Fibroblast of lung (primary cell): ENCODE results near the gene FIBCD1. TPM values are rescaled to one million over a fixed set of nuclear protein-coding genes. Genes with fewer than 3 reads are reported as not detected.

Experiments
- DNase-seq, 2 donors: peaks; one replicate each; pipeline versions ENCODE4 v3.0.0 to v3.0.0-alpha.2; 2010; ENCODE audit warnings: low read depth in 2 of 2
- H2AFZ ChIP-seq: 2 replicates; pipeline ENCODE4 v1.5.1; 2012; ENCODE audit warnings: low read length, control low read depth, inconsistent platforms
- H3K27ac ChIP-seq: 2 replicates; pipeline ENCODE4 v1.5.1; 2011; ENCODE audit warnings: low read length, control low read depth; ENCODE audit not compliant: insufficient read depth
- H3K27me3 ChIP-seq: 2 replicates; pipeline ENCODE4 v1.5.1; 2011; ENCODE audit warnings: mild to moderate bottlenecking, low read length; ENCODE audit not compliant: control insufficient read depth, insufficient read depth
- H3K36me3 ChIP-seq: 2 replicates; pipeline ENCODE4 v1.5.1; 2011; ENCODE audit warnings: low read length; ENCODE audit not compliant: control insufficient read depth, insufficient read depth
- H3K4me1 ChIP-seq: 2 replicates; pipeline ENCODE4 v1.5.1; 2011; ENCODE audit warnings: low read length; ENCODE audit not compliant: control insufficient read depth, insufficient read depth; ENCODE audit errors: extremely low read depth
- H3K4me2 ChIP-seq: 2 replicates; pipeline ENCODE4 v1.5.1; 2011; ENCODE audit warnings: low read length, control low read depth; ENCODE audit not compliant: insufficient read depth; ENCODE audit errors: extremely low read depth
- H3K4me3 ChIP-seq, 4 experiments: fragments of 200-600 bp in 1 of 4; sonication (generic) in 1 of 4; replicated peaks in 1 of 4; 2 replicates each; pipeline ENCODE4 v1.5.1; 2011 to 2016; ENCODE audit warnings: low read length in 4 of 4, low read depth in 3 of 4, mild to moderate bottlenecking in 3 of 4, control low read depth in 2 of 4, inconsistent platforms in 1 of 4, mixed read lengths in 1 of 4; ENCODE audit not compliant: insufficient read depth in 1 of 4; ENCODE audit errors: control extremely low read depth in 1 of 4
- H3K79me2 ChIP-seq: 2 replicates; pipeline ENCODE4 v1.5.1; 2012; ENCODE audit warnings: mild to moderate bottlenecking, low read length, inconsistent platforms; ENCODE audit not compliant: control insufficient read depth, insufficient read depth
- H3K9ac ChIP-seq: 2 replicates; pipeline ENCODE4 v1.5.1; 2011; ENCODE audit warnings: mild to moderate bottlenecking, low read length, control low read depth; ENCODE audit not compliant: insufficient read depth
- H3K9me3 ChIP-seq: 2 replicates; pipeline ENCODE4 v1.5.1; 2012; ENCODE audit warnings: low read depth, low read length; ENCODE audit not compliant: control insufficient read depth, insufficient read depth
- H4K20me1 ChIP-seq: 2 replicates; pipeline ENCODE4 v1.5.1; 2011; ENCODE audit warnings: low read length; ENCODE audit not compliant: control insufficient read depth, insufficient read depth; ENCODE audit errors: extremely low read depth
- CTCF ChIP-seq, 2 donors: IDR thresholded peaks in 1 of 2; conservative IDR thresholded peaks in 1 of 2; 1 replicate in 1 of 2; 2 replicates in 1 of 2; pipeline ENCODE4 v1.5.1; 2011 to 2012; ENCODE audit warnings: low read length in 2 of 2, control low read depth in 1 of 2, inconsistent platforms in 1 of 2, low read depth in 1 of 2, mild to moderate bottlenecking in 1 of 2
- EZH2 ChIP-seq: IDR thresholded peaks from 2 replicates; pipeline ENCODE4 v1.5.1; 2012; ENCODE audit warnings: low read length, control low read depth, mild to moderate bottlenecking; ENCODE audit errors: missing control alignments
- polyA plus RNA-seq, 2 donors: library from polyadenylated mRNA; depleted of rRNA in 1 of 2; stranded (reverse) in 1 of 2; unstranded in 1 of 2; fragments of >200 nt; gene quantifications; 2 replicates each; pipeline ENCODE4 v1.2.1, GENCODE V29; 2011 to 2012; ENCODE audit warnings: missing spikeins in 1 of 2
- total RNA-seq: library from RNA; depleted of rRNA; stranded (reverse); fragments of >200 nt; gene quantifications from 2 replicates; pipeline ENCODE4 v1.2.1, GENCODE V29; 2014

FIBCD1 gene
- total and polyA plus RNA-seq, 2 donors (not counting 1 experiment from before 2014, with no cell fraction given) = 7.3 to 28.0 TPM

GRCh38 chr9:130874783-130875182 lies 64.3 kb downstream of the FIBCD1 start:
- no peak overlapping the region for H3K27ac ChIP-seq
- no peaks in the 10 kb centered on the region for H3K27me3 ChIP-seq
- H3K9ac ChIP-seq = no peak overlapping the region
- H4K20me1 ChIP-seq = no peaks in the 10 kb centered on the region
- H3K4me1 ChIP-seq = no peaks in the 10 kb centered on the region
- no peaks in the 10 kb centered on the region for H3K9me3 ChIP-seq
- no peak overlapping the region for H3K4me3 ChIP-seq
- H3K4me2 ChIP-seq = no peak overlapping the region
- H2AFZ ChIP-seq = no peak overlapping the region
- no peak for DNase-seq
- peaks cover 27% of the 10 kb centered on the region for H3K36me3 ChIP-seq
- H3K79me2 ChIP-seq = peaks cover 16% of the 10 kb centered on the region
- TF ChIP-seq CTCF (conservative IDR thresholded peaks at IDR 0.05 in 1 of 2, IDR thresholded peaks at IDR 0.05 in 1 of 2; ENCODE audit: low read depth in 1 of 2, low read length in 2 of 2) (no peak), EZH2 (no peak)

GRCh38 chr9:130873966-130874365 lies 65.1 kb downstream of the FIBCD1 start:
- Histone ChIP-seq H4K20me1 (no peaks in the 10 kb centered on the region), H3K27me3 (no peaks in the 10 kb centered on the region), H3K4me1 (no peaks in the 10 kb centered on the region), H3K27ac (no peak overlapping the region), H3K36me3 (peaks cover 29% of the 10 kb centered on the region), H3K4me2 (no peak overlapping the region), H3K9ac (no peak overlapping the region), H2AFZ (no peak overlapping the region), H3K9me3 (no peaks in the 10 kb centered on the region), H3K79me2 (peaks cover 23% of the 10 kb centered on the region), H3K4me3 (no peak overlapping the region)
- no peak for DNase-seq
- TF ChIP-seq CTCF (conservative IDR thresholded peaks at IDR 0.05 in 1 of 2, IDR thresholded peaks at IDR 0.05 in 1 of 2; ENCODE audit: low read depth in 1 of 2, low read length in 2 of 2) (no peak), EZH2 (no peak)

- Histone ChIP-seq H3K27ac (no peak overlapping the region), H3K27me3 (no peaks in the 10 kb centered on the region), H3K9ac (no peak overlapping the region), H3K4me2 (no peak overlapping the region), H3K4me3 (no peak overlapping the region), H3K4me1 (no peaks in the 10 kb centered on the region), H3K9me3 (no peaks in the 10 kb centered on the region), H3K36me3 (peaks cover 29% of the 10 kb centered on the region), H3K79me2 (peaks cover 29% of the 10 kb centered on the region), H4K20me1 (no peaks in the 10 kb centered on the region), H2AFZ (no peak overlapping the region)
- DNase-seq = no peak
- TF ChIP-seq CTCF (conservative IDR thresholded peaks at IDR 0.05 in 1 of 2, IDR thresholded peaks at IDR 0.05 in 1 of 2; ENCODE audit: low read depth in 1 of 2, low read length in 2 of 2) (no peak), EZH2 (no peak)
Observed at GRCh38 chr9:130872912-130873503, 66.0 kb downstream of the FIBCD1 start.
